ENCODE results near the gene STPG4. TPM values are rescaled to one million over a fixed set of nuclear protein-coding genes. Genes with fewer than 3 reads are reported as not detected.

The STPG4 gene
- total RNA-seq, 4 donors from 2014 or later: 1.7 to 5.8 TPM; not detected in 2

GRCh38 chr2:47043142-47043890, 111.8 kb downstream of the STPG4 start:
- Histone ChIP-seq H3K36me3 (peaks cover 0 to 46% (median 0%) of the 10 kb centered on the region in 3 donors), H3K9me3 (no peaks in the 10 kb centered on the region), H3K27ac (peak overlapping the region; percentile 31 to 79 (median 56)), H3K27me3 (no peaks in the 10 kb centered on the region), H3K4me3 (no peak overlapping the region), H3K4me1 (peaks cover 0 to 38% (median 2%) of the 10 kb centered on the region in 4 donors)
- DNase-seq: no peak
- TF ChIP-seq POLR2A (IDR thresholded peaks at IDR 0.05): no peak
- TF ChIP-seq, protein P1, sequence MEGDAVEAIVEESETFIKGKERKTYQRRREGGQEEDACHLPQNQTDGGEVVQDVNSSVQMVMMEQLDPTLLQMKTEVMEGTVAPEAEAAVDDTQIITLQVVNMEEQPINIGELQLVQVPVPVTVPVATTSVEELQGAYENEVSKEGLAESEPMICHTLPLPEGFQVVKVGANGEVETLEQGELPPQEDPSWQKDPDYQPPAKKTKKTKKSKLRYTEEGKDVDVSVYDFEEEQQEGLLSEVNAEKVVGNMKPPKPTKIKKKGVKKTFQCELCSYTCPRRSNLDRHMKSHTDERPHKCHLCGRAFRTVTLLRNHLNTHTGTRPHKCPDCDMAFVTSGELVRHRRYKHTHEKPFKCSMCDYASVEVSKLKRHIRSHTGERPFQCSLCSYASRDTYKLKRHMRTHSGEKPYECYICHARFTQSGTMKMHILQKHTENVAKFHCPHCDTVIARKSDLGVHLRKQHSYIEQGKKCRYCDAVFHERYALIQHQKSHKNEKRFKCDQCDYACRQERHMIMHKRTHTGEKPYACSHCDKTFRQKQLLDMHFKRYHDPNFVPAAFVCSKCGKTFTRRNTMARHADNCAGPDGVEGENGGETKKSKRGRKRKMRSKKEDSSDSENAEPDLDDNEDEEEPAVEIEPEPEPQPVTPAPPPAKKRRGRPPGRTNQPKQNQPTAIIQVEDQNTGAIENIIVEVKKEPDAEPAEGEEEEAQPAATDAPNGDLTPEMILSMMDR (IDR thresholded peaks at IDR 0.05): no peak

DNA sequence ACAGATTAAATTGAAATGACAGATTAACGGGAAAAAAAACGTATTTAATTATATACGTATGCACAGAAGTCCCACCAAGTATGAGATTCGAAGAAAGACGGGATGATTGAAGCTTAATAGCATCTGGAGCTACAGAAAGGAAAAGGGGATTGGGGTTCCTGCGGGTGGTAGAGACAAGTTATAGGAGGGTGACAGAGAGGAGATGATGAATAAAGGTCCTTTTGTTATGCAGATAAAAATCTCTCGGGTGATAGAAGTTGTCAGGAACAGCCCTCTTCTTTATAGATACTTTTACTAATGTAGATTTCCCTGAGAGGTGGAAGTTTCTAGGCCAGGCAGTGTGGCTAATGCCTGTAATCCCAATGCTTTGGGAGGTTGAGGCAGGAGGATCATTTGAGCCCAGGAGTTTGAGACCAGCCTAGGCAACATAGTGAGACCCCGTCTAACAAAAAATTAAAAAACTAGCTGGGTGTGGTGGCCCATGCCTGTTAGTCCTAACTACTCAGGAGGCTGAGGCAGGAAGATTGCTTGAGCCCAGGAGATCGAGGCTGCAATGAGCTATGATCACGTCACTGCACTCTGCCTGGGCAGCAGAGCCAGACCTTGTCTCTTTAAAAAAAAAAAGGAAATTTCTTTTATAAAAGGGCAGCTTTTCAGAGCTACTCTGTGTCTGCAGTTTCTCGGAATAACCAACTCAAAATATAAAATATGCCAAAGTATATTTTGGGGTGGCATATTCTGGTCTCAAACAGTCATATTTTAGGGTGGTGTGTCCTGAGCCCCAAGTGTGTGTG, 113.0 kb downstream of the STPG4 start:
- H3K9me3 ChIP-seq: no peaks in the 10 kb centered on the region
- no peak for DNase-seq
- H3K27me3 ChIP-seq: no peaks in the 10 kb centered on the region
- H3K36me3 ChIP-seq: peaks cover 0 to 37% (median 0%) of the 10 kb centered on the region in 3 donors
- H3K27ac ChIP-seq: peak overlapping the region in 2 of 4 donors; percentile 70 to 79
- H3K4me1 ChIP-seq: peaks cover 0 to 39% (median 2%) of the 10 kb centered on the region in 4 donors
- H3K4me3 ChIP-seq: no peak overlapping the region
- TF ChIP-seq, protein P1 (IDR thresholded peaks at IDR 0.05): no peak
- no peak for TF ChIP-seq POLR2A (IDR thresholded peaks at IDR 0.05)

DNA sequence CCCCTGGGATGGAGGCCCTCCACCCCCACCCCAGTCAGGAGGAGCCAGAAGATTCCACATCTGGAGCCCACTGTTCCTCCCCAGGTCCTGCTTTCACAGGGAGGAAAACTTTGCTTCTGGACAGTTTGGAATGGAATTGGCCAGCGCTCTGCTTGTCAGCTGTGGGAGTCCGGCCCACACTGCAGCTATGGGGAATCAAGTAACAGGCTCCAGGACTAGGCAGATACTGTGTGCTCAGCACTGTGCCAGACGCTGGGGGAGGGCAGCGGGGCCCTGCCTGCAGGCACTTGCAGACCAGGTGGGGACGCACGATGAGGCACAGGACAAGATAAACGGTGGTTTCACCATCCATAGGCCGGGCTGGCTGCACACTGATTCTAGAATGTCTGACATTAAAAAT, 114.0 kb downstream of the STPG4 start:
- Histone ChIP-seq H3K4me1 (peaks cover 0 to 39% (median 2%) of the 10 kb centered on the region in 4 donors), H3K4me3 (no peak overlapping the region), H3K27ac (peak overlapping the region in 3 of 4 donors; percentile 36 to 78 (median 55)), H3K36me3 (peaks cover 0 to 27% (median 0%) of the 10 kb centered on the region in 3 donors), H3K9me3 (no peaks in the 10 kb centered on the region), H3K27me3 (no peaks in the 10 kb centered on the region)
- no peak for DNase-seq
- no peak for TF ChIP-seq POLR2A (IDR thresholded peaks at IDR 0.05)
- TF ChIP-seq, protein P1 (IDR thresholded peaks at IDR 0.05): no peak

- Histone ChIP-seq H3K36me3 (peaks cover 0 to 23% (median 0%) of the 10 kb centered on the region in 3 donors), H3K4me1 (peaks cover 0 to 39% (median 2%) of the 10 kb centered on the region in 4 donors), H3K4me3 (no peak overlapping the region), H3K27me3 (no peaks in the 10 kb centered on the region), H3K9me3 (no peaks in the 10 kb centered on the region), H3K27ac (peak overlapping the region; percentile 36 to 78 (median 56))
- DNase-seq: no peak
- TF ChIP-seq POLR2A (IDR thresholded peaks at IDR 0.05): no peak
- TF ChIP-seq, protein P1 (IDR thresholded peaks at IDR 0.05): no peak
Measured at GRCh38 chr2:47040651-47041050, 114.5 kb downstream of the STPG4 start.

DNA sequence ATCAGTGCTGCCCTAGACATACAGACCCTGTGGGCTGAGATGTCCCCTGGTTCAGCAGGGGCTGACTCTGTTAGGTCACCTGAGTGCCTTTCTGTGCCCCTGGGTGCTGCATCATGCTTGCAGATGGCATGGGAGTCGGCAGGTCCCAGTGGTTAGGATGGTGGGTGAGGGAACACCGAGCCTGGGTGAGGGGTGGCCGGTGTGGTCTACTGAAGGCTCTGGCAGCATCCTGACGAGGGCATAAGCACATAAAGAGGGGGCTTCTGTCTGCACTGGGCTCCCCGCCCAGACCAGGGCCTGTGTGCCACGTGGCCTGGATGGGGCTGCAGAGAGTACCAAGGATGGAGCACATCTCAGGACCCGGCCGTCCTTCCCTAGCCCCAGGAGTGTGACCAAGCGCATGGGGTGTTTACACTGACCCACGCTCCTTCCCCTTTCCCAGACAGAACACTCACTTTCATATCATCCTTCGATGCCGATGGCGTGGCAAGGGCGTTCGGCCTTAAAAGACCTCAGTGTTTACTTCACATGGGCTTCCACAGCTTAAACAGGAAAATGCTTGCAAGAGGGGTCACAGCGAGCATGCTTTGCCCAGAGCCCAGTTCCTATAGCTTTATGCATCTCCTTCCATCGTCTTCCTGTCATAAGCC, 115.1 kb downstream of the STPG4 start:
- H3K4me3 ChIP-seq: no peak overlapping the region
- no peak for TF ChIP-seq POLR2A (IDR thresholded peaks at IDR 0.05)
- TF ChIP-seq, protein P1 (IDR thresholded peaks at IDR 0.05): no peak
- peak overlapping the region; percentile 36 to 78 (median 56) for H3K27ac ChIP-seq
- no peak for DNase-seq
- H3K27me3 ChIP-seq: no peaks in the 10 kb centered on the region
- no peaks in the 10 kb centered on the region for H3K9me3 ChIP-seq
- H3K4me1 ChIP-seq: peaks cover 0 to 41% (median 3%) of the 10 kb centered on the region in 4 donors
- H3K36me3 ChIP-seq: peaks cover 0 to 19% (median 0%) of the 10 kb centered on the region in 3 donors

All from Peyer's patch (tissue), 4 donors.